ENCODE results near the gene GRAP.

The GRAP gene

GRCh38 chr17:19018600-19018950, 28.2 kb downstream of the GRAP start:
- DNase-seq (ENCODE audit: low read depth), result no peak

GRCh38 chr17:19017804-19018599, 28.8 kb downstream of the GRAP start:
- DNase-seq (ENCODE audit: low read depth), result no peak

GRCh38 chr17:19017401-19017800, 29.4 kb downstream of the GRAP start:
- no peak for DNase-seq (ENCODE audit: low read depth)

- no peak for DNase-seq (ENCODE audit: low read depth)
These were observed 29.9 kb downstream of the GRAP start for GRCh38 chr17:19016881-19017280.

GRCh38 chr17:19016297-19016696, 30.5 kb downstream of the GRAP start:
- DNase-seq (ENCODE audit: low read depth), result no peak

GRCh38 chr17:19015428-19015827, 31.3 kb downstream of the GRAP start:
- DNase-seq (ENCODE audit: low read depth), result no peak

- DNase-seq (ENCODE audit: low read depth), result no peak
These were observed 32.0 kb downstream of the GRAP start for GRCh38 chr17:19014628-19015215.

GRCh38 chr17:19013806-19014627, 32.7 kb downstream of the GRAP start:
- DNase-seq (ENCODE audit: low read depth), result no peak

GRCh38 chr17:19013226-19013625, 33.5 kb downstream of the GRAP start:
- DNase-seq (ENCODE audit: low read depth), result no peak

- no peak for DNase-seq (ENCODE audit: low read depth)
These were observed 34.3 kb downstream of the GRAP start for GRCh38 chr17:19012171-19013080.

GRCh38 chr17:19011581-19011980, 35.2 kb downstream of the GRAP start:
- DNase-seq (ENCODE audit: low read depth), result no peak

- no peak for DNase-seq (ENCODE audit: low read depth)
These were observed 35.8 kb downstream of the GRAP start for GRCh38 chr17:19010729-19011505.

GRCh38 chr17:19009970-19010369, 36.8 kb downstream of the GRAP start:
- no peak for DNase-seq (ENCODE audit: low read depth)

- DNase-seq (ENCODE audit: low read depth), result no peak
These were observed 40.1 kb downstream of the GRAP start for GRCh38 chr17:19006698-19007097.

- no peak for DNase-seq (ENCODE audit: low read depth)
These were observed 40.8 kb downstream of the GRAP start for GRCh38 chr17:19005789-19006430.

GRCh38 chr17:19005137-19005773, 41.5 kb downstream of the GRAP start:
- no peak for DNase-seq (ENCODE audit: low read depth)

- DNase-seq (ENCODE audit: low read depth), result peak; percentile 85
These were observed 42.2 kb downstream of the GRAP start, which contains the start of gene FAM83G for GRCh38 chr17:19004421-19005136. FAM83G (minus strand) TSS chr17:19004764; CDS start chr17:19004041, 723 bp downstream.

- DNase-seq (ENCODE audit: low read depth), result peak; percentile 15
These were observed 43.0 kb downstream of the GRAP start for GRCh38 chr17:19003543-19004420.

Measured in activated T-helper 1 cell treated with Interleukin-2 at 50 U/mL for 16 hours (primary cell).